CD4-positive, alpha-beta T cell treated with Interleukin-2 at 100 ng/mL for 4 hours (primary cell): ENCODE results near the gene LTBP3.

Source experiments
- DNase-seq: peaks from one replicate; pipeline ENCODE4 v3.0.0-alpha.2; 2020; ENCODE audit warnings: low spot score

The LTBP3 gene

GRCh38 chr11:65558002-65558929 is at the start of gene LTBP3:
LTBP3 (minus strand) TSS chr11:65558359; CDS start chr11:65557959, 400 bp downstream.
- peak; percentile 37 for DNase-seq

GRCh38 chr11:65606876-65607613 is 48.9 kb upstream of the LTBP3 start:
- DNase-seq: no peak

- DNase-seq: no peak
Observed at GRCh38 chr11:65604258-65604657, 46.1 kb upstream of the LTBP3 start.

GRCh38 chr11:65599955-65600246 is 41.7 kb upstream of the LTBP3 start:
- DNase-seq: no peak

- no peak for DNase-seq
Observed at GRCh38 chr11:65599216-65599954, 41.2 kb upstream of the LTBP3 start.

GRCh38 chr11:65598258-65598699 is 40.1 kb upstream of the LTBP3 start:
- no peak for DNase-seq

- no peak for DNase-seq
Observed at GRCh38 chr11:65596520-65596919, 38.4 kb upstream of the LTBP3 start.

- no peak for DNase-seq
Observed at GRCh38 chr11:65595543-65596281, 37.6 kb upstream of the LTBP3 start, which contains the start of gene KCNK7. KCNK7 (minus strand) TSS chr11:65595800; CDS start chr11:65595772, 28 bp downstream.

- no peak for DNase-seq
Observed at GRCh38 chr11:65595131-65595530, 37.0 kb upstream of the LTBP3 start.

GRCh38 chr11:65593518-65594414 is 35.6 kb upstream of the LTBP3 start:
- DNase-seq: peak; percentile 48

- DNase-seq: no peak
Observed at GRCh38 chr11:65592858-65593517, 34.8 kb upstream of the LTBP3 start.

GRCh38 chr11:65591939-65592857 is 34.0 kb upstream of the LTBP3 start:
- no peak for DNase-seq

GRCh38 chr11:65590240-65590738 is 32.1 kb upstream of the LTBP3 start:
- no peak for DNase-seq

GRCh38 chr11:65589444-65590239 is 31.5 kb upstream of the LTBP3 start:
- DNase-seq: peak; percentile 39

- DNase-seq: peak; percentile 78
Observed at GRCh38 chr11:65588199-65589054, 30.3 kb upstream of the LTBP3 start.

GRCh38 chr11:65586676-65587075 is 28.5 kb upstream of the LTBP3 start:
- no peak for DNase-seq

GRCh38 chr11:65586247-65586630 is 28.1 kb upstream of the LTBP3 start:
- no peak for DNase-seq
